Measurements from ENCODE around the gene SHISA9. TPM values are rescaled to one million over a fixed set of nuclear protein-coding genes. Genes with fewer than 3 reads are reported as not detected.

SHISA9 gene
- total and polyA plus RNA-seq, 2 donors from 2014 or later, result 0.95 to 2.8 TPM

DNA sequence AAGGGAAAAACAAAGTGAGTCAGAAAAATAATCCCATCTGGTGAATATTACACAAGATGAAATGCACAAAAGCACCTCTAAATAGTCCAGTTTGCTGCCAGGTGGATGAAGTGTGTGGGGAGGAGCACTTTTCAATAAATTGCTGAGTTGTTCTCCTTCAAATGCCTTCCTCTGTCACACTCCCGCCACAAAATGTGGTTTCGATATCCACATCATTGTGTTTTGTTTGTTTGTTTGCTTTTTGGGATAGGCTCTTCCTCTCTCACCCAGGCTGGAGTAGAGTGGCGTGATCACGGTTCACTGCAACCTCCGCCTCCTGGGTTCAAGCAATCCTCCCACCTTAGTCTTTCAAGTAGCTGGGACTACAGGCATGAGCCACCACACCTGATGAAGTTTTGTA, 24.6 kb upstream of the SHISA9 start:
- no peak overlapping the region for H3K9ac ChIP-seq (ENCODE audit: low read length in 3 of 3)
- DNase-seq (no peak), FAIRE-seq (no peak)
- no peaks in the 10 kb centered on the region for H3K36me3 ChIP-seq (ENCODE audit: control insufficient read depth in 2 of 3, insufficient read depth in 3 of 3, low read length in 3 of 3)
- H3K4me1 ChIP-seq (ENCODE audit: control insufficient read depth in 2 of 3, insufficient read depth in 2 of 3, low read depth in 1 of 3, low read length in 3 of 3), result no peaks in the 10 kb centered on the region
- H3K27ac ChIP-seq (ENCODE audit: low read depth in 2 of 2, low read length in 2 of 2), result no peak overlapping the region
- intact Hi-C loops (cut with DNase I), result no loop called here
- no peaks in the 10 kb centered on the region for H3K9me3 ChIP-seq (ENCODE audit: control insufficient read depth in 2 of 3, insufficient read depth in 1 of 3, low read length in 3 of 3)
- no peak overlapping the region for H3K4me3 ChIP-seq (ENCODE audit: low read length in 3 of 3)
- no peaks in the 10 kb centered on the region for H3K27me3 ChIP-seq (ENCODE audit: control insufficient read depth, insufficient read depth, low read length)
- TF ChIP-seq, protein P1, sequence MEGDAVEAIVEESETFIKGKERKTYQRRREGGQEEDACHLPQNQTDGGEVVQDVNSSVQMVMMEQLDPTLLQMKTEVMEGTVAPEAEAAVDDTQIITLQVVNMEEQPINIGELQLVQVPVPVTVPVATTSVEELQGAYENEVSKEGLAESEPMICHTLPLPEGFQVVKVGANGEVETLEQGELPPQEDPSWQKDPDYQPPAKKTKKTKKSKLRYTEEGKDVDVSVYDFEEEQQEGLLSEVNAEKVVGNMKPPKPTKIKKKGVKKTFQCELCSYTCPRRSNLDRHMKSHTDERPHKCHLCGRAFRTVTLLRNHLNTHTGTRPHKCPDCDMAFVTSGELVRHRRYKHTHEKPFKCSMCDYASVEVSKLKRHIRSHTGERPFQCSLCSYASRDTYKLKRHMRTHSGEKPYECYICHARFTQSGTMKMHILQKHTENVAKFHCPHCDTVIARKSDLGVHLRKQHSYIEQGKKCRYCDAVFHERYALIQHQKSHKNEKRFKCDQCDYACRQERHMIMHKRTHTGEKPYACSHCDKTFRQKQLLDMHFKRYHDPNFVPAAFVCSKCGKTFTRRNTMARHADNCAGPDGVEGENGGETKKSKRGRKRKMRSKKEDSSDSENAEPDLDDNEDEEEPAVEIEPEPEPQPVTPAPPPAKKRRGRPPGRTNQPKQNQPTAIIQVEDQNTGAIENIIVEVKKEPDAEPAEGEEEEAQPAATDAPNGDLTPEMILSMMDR (IDR thresholded peaks at IDR 0.05; ENCODE audit: borderline replicate concordance, extremely low read depth, insufficient read depth), result no peak

DNA sequence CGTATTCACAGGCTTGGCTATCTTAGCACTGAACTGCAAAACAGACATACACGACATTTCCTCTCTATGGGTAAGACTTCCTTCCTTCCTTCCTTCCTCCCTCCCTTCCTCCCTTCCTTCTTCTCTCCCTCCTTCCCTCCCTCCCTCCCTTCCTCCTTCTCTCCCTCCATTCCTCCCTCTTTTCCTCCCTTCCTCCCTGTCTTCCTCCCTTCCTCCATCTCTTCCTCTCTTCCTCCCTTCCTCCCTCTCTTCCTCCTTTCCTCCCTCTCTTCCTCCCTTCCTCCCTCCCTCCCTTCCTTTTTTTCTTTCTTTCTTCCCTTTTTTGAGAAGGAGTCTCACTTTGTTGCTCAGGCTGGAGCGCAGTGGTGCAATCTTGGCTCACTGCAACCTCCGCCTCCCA, 22.4 kb upstream of the SHISA9 start:
- intact Hi-C loops (cut with DNase I), result no loop called here
- no peaks in the 10 kb centered on the region for H3K9me3 ChIP-seq (ENCODE audit: control insufficient read depth in 2 of 3, insufficient read depth in 1 of 3, low read length in 3 of 3)
- no peaks in the 10 kb centered on the region for H3K4me1 ChIP-seq (ENCODE audit: control insufficient read depth in 2 of 3, insufficient read depth in 2 of 3, low read depth in 1 of 3, low read length in 3 of 3)
- TF ChIP-seq, protein P1 (IDR thresholded peaks at IDR 0.05; ENCODE audit: borderline replicate concordance, extremely low read depth, insufficient read depth), result no peak
- no peak overlapping the region for H3K27ac ChIP-seq (ENCODE audit: low read depth in 2 of 2, low read length in 2 of 2)
- FAIRE-seq (no peak), DNase-seq (no peak)
- H3K27me3 ChIP-seq (ENCODE audit: control insufficient read depth, insufficient read depth, low read length), result no peaks in the 10 kb centered on the region
- H3K36me3 ChIP-seq (ENCODE audit: control insufficient read depth in 2 of 3, insufficient read depth in 3 of 3, low read length in 3 of 3), result no peaks in the 10 kb centered on the region
- no peak overlapping the region for H3K4me3 ChIP-seq (ENCODE audit: low read length in 3 of 3)
- no peak overlapping the region for H3K9ac ChIP-seq (ENCODE audit: low read length in 3 of 3)

DNA sequence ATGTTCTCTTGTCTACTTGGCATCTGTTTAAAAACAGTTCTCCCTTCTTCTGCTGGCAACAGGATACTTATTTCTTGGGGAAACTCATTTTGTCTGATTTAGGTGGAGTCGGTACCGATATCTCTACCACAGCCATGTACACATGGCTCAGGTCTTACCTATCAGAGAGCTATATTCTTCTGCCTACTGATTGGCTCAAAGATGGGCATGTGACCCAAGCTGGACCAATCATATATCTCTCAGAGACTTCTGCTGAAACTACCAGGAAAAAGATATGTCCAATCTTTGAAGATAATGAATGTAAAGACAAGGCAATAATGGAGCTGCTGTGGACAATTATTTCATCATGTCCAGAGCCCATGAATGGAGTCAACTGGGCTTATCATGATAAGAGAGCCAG, 21.6 kb upstream of the SHISA9 start:
- intact Hi-C loops (cut with DNase I), result no loop called here
- Histone ChIP-seq H3K36me3 (ENCODE audit: control insufficient read depth in 2 of 3, insufficient read depth in 3 of 3, low read length in 3 of 3) (no peaks in the 10 kb centered on the region), H3K9ac (ENCODE audit: low read length in 3 of 3) (no peak overlapping the region), H3K27ac (ENCODE audit: low read depth in 2 of 2, low read length in 2 of 2) (no peak overlapping the region), H3K4me1 (ENCODE audit: control insufficient read depth in 2 of 3, insufficient read depth in 2 of 3, low read depth in 1 of 3, low read length in 3 of 3) (no peaks in the 10 kb centered on the region), H3K4me3 (ENCODE audit: low read length in 3 of 3) (no peak overlapping the region), H3K27me3 (ENCODE audit: control insufficient read depth, insufficient read depth, low read length) (no peaks in the 10 kb centered on the region), H3K9me3 (ENCODE audit: control insufficient read depth in 2 of 3, insufficient read depth in 1 of 3, low read length in 3 of 3) (no peaks in the 10 kb centered on the region)
- TF ChIP-seq, protein P1 (IDR thresholded peaks at IDR 0.05; ENCODE audit: borderline replicate concordance, extremely low read depth, insufficient read depth), result no peak
- no peak for FAIRE-seq
- no peak for DNase-seq

DNA sequence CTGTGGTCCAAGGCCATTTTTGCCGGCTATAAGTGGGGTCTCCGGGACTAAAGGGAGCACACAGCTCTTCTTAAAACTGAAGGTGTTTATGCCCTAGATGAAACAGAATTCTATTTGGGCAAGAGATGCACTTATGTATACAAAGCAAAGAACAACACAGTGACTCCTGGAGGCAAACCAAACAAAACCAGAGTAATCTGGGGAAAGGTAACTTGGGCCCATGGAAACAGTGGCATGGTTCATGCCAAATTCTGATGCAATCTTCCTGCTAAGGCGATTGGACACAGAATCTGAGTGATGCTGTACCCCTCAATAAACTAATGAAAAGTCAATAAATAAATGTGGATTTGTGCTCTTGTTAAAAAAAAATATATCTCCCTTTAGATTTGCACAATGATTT, 20.2 kb upstream of the SHISA9 start:
- no peaks in the 10 kb centered on the region for H3K9me3 ChIP-seq (ENCODE audit: control insufficient read depth in 2 of 3, insufficient read depth in 1 of 3, low read length in 3 of 3)
- intact Hi-C loops (cut with DNase I), result no loop called here
- H3K36me3 ChIP-seq (ENCODE audit: control insufficient read depth in 2 of 3, insufficient read depth in 3 of 3, low read length in 3 of 3), result no peaks in the 10 kb centered on the region
- no peak for FAIRE-seq
- TF ChIP-seq, protein P1 (IDR thresholded peaks at IDR 0.05; ENCODE audit: borderline replicate concordance, extremely low read depth, insufficient read depth), result no peak
- H3K4me3 ChIP-seq (ENCODE audit: low read length in 3 of 3), result no peak overlapping the region
- no peaks in the 10 kb centered on the region for H3K4me1 ChIP-seq (ENCODE audit: control insufficient read depth in 2 of 3, insufficient read depth in 2 of 3, low read depth in 1 of 3, low read length in 3 of 3)
- DNase-seq, result no peak
- H3K27me3 ChIP-seq (ENCODE audit: control insufficient read depth, insufficient read depth, low read length), result no peaks in the 10 kb centered on the region
- H3K27ac ChIP-seq (ENCODE audit: low read depth in 2 of 2, low read length in 2 of 2), result no peak overlapping the region
- no peak overlapping the region for H3K9ac ChIP-seq (ENCODE audit: low read length in 3 of 3)

Measured in kidney (tissue), 14 donors.